NCI-H128 (cell line): ENCODE results near the gene DUS1L.

Source experiments
- DNase-seq: peaks from one replicate; lab custom pipeline; 2025; ENCODE audit not compliant: unreplicated experiment; lab: John Stamatoyannopoulos, UW

DUS1L gene

DNA sequence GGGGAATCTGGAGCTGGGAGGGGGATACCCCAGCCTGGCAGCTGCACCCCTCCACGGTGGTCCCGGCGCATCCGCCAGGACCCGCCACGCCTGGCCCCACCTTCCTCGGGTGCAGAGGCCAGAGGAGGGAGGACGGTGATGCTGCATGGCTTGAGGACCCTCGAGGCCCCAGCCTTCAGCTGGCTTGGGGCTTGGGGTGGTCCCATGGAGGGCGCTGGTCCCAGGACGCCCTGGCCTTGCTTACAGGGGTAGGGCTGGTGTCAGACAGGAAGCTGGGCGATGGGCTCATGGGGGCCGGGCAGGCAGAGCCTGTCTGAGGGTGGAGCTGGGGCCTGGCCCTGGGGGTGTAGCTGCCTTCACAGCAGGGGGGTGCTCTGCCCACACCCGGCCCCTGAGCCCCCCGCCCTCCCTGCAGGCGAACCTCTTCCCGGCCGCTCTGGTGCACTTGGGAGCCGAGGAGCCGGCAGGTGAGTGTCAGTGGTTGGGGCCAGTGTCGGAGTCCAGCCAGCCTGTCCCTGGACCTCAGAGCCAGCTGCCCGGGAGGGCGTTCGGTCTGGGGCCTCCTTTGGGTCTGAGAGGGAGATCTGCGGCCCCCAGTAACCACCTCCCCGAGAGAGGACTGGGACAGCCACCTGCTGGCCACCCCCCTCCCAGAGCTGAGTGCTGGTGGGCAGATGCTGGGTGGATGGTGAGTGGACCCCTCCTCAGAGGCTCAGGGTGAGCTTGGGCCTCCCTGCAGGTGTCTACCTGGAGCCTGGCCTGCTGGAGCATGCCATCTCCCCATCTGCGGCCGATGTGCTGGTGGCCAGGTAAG is 49.3 kb downstream of the DUS1L start:
- DNase-seq, result no peak

DNA sequence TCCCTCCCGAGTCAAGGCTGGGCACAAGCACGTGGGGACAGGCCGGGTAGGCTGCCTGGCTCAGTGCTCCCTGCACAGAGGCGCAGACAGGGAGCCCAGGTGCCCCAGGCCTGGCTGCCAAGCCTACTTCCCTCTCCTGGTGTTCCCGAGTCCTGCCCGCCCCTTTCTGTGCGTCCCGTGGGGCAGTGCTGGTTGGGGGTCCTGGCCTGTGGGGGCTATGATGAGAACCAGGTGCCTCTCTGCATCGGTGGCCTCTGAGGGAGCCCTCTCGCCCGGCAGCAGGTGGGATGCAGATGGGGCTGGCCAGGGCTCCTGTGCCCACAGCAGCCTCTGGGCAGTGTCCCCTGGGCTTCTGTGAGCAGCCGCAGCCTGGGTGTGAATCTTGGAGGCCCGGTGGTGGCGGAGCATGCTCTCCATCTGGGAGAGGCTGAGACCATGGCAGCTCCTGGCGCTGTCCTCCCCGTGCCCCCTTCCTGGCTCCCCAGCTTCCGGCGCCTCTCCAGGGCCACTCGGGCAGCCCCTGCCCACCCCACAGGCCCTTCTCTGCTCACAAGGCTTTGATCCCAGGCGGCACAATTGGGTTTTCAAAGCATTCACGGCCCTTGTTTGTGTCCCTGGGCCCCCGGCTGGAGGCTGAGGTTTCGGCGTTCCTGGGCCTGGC is 50.2 kb downstream of the DUS1L start:
- DNase-seq, result no peak

DNA sequence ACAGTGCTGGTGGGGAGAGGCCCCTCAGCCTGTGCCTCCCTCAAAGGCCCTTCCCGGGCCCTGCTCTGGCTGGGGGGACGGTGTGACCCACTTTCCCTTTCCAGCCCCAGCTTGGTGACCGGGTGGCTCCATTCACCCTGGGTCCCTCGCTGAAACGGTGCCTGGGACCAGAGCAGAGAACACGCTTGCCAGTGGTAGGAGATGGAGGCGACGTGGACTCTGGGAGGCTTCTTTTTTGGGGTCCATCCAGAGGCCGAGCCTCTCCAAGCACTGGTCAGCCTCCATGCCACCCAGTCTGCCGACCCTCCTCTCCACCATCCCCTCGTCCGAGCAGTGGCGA is 50.7 kb downstream of the DUS1L start:
- no peak for DNase-seq

DNA sequence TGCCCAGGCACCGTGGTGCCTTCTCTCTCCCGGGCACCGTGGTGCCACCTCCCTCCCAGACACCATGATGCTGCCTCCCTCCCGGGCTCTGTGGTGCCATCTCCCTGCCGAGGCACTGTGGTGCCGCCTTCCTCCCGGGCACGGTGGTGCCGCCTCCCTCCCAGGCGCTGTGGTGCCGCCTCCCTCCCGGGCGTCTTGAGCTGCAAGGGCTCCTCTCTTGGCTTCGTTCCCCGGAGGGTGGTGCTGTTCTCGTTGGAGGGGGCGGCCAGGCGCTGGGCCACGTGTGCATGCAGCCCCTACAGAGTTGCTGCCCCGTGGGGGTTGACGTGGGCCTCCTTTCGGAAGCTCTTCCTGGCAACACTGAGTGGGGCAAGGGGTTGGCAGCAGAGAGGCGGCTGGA is 51.2 kb downstream of the DUS1L start:
- DNase-seq, result no peak

DNA sequence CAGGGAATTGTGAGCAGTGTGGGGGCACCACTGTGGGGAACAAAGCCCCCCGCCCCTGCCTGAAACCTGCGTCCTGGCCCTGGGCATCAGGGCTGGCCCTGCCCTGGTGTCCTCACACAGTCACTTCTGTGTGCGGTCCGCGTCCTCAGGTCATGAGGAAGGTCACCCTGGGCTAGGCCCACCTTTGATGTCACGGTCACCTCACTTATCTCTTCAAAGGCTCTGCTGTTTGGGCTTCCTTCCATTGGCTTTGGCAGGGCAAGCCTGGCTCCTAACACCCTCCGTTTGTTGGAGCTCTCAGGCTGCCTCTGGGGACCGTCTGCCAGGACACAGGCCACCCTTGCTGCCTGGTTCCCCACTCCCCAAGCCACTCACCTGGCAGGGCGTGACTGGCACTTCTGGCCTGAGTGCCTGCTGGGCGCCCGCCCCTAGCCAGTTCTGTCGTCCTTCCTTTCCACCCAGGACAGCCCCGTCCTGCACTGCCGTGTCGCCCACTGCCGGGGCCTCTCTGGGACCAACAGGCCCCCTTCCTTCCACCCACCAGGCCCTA is 51.8 kb downstream of the DUS1L start:
- DNase-seq, result no peak

DNA sequence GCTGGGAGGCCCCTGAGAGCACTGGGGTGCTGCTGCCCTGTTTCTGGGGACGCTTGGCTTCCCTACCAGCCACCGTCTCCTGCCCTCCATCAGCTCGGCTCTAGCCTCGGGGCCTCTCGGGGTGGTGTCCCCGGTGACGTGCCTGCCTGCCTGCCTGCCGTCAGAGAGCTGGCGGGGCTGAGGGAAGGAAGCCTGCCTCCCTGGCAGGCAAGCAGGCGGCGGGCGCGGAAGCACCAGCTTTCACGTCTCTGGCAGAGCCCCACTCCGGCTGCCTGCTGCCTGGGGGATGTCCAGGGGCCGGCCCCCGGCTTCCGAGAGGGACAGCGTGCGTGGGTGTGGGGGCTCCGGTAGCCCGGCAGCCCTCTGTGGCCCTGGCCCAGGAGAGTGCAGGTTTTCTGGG is 52.3 kb downstream of the DUS1L start:
- DNase-seq, result no peak

DNA sequence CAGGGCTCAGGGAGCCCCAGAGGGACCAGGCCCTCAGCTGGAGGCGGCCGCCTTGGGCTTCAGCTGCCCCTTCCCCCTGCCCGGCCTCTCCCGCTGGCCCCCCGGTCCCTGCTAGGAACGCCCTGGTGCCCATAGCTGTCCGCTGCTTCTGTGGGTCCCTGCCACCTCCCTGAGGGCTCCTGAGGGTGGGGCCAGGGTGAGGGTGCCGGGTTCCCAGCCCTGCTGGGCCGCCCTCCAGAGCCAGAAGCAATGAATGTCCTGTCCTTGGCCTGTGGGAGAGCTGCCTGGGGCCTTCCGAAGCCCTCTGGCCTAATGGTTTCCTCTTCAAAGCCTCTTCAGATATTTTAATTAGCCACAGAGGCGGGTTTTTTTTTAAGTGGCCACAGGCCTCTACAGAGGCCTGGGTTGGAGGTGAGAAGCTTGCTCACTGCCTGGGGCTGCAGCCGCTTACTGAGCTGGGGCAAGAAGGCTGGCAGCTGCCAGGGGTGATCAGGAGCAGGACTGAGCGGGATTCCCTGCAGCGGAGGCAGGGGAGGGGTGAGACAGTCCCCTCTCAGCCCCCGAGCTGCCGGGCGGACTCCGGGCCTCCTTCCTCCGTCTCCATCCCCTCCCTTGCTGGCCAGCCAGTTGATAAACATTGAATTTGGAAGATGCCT is 52.8 kb downstream of the DUS1L start:
- DNase-seq, result no peak

DNA sequence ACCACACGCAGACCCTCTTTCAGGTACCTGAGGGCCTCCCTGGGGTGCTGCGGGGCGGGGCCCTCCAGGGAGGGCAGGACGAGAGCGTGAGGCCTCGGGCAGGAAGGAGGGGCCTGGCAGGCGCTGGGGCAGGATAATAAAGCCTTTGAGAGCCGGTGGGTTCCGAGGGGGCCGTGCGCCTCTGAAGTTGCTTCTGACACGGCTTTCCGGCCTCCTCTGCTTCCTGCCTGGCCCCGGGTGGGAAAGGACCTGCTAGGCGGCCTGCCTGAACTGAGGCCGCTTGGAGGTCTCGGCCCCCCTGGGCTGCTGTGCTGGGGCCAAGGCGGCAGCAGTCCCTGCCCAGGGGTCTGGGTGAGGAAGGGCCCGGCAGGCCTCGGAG is 53.4 kb downstream of the DUS1L start:
- no peak for DNase-seq

DNA sequence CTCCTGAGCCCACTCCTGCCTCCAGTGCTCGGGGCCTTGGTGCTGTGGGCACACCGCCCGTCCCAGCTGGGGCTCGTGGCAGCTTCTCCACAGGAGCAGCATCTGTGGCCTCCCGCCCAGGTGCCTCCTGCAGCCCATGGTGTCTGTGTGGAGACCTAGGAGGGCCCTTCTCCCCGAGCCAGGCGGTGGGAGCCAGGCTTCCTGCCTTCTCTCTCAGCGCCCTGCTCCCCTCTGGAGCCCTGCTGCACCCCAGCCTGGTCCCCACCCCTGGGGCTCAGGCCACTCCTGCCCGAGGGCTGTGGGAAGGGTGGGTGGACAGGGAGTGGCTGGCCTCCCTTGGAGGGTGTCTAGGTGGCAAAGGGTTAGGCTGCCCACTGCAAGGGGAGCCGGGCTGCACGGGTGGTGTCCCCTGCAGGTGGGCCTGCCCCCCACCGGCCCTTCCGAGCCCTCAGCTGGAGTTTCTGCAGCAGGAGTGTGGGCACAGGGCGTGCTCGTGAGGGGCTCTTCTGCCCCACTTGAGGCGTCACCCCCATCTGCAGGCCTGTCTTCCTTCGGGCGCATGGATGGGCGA is 53.9 kb downstream of the DUS1L start:
- DNase-seq, result no peak

DNA sequence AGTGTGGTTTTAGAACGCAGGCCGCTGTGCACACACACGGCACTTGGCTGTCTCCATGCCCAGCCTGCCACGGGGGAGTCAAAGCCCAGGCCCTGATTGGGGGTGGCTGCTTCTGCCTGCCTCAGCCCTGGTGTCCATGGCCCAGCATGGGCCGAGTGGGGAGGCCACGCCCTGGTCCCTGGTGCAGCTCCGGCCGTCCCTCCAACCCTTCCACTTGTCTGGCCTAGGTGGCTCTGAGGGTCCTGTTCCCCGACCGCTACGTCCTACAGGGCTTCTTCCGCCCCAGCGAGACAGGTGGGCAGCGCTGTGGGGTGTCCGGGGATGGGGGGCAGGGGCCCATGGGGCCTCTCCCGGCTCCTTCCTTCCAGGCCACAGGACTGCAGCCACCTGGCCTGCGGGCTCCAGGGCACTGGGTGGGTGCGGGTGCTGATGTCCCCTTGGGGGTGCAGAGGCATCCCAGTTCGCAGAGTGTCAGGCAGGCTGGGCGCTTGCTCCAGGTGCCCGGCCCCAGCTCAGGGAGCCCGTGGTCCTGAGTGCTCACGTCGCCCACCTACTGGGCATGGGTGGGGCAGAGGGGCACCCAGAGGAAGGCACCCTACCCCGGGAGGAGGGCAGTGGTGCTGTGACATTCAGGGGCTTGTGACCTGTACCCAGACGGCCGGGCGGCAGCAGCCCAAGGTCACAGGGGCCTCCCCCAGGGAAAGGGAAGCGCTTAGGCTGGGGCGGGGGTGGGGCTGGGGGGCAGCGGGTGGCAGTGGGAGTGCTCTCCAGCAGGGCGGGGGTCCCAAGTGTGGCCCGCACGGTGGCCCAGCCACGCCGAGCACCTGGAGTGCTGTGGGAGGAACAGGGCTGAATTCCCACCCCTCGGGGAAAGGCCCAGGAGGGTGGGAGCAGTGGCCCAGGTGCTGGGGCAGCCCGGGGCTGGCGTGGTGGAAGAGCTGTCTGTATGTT is 54.8 kb downstream of the DUS1L start:
- DNase-seq, result no peak

DNA sequence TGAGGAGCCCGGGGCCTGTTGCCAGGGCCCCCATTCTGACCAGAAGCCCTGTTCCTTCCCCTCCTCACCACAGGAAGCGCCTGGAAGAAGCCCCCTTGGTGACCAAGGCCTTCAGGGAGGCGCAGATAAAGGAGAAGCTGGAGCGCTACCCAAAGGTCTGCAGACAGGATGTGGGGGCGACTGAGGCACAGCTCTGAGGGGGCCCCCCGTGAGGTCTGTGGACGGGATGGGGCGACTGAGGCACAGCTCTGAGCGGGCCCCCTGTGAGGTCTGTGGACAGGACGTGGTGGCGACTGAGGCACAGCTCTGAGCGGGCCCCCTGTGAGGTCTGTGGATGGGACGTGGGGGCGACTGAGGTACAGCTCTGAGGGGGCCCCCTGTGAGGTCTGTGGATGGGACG is 56.2 kb downstream of the DUS1L start:
- DNase-seq, result no peak

DNA sequence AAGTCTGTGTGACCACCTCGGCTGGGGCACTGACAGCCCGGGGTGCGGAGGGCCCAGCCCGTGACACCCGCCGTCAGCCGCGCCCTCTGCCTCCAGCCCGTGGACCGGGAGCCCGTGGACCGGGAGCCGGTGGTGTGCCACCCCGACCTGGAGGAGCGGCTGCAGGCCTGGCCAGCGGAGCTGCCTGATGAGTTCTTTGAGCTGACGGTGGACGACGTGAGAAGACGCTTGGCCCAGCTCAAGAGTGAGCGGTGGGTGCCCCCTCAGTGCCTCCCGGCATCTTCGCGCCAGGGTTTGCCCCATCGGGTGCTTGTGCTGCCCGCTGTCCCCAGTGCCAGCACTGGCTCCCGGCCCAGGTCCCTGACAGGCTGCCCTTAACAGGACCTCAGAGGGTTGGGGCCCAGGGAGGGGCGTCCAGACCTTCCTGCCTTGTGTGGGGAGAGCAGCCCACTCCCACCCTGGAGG is 56.6 kb downstream of the DUS1L start:
- no peak for DNase-seq

DNA sequence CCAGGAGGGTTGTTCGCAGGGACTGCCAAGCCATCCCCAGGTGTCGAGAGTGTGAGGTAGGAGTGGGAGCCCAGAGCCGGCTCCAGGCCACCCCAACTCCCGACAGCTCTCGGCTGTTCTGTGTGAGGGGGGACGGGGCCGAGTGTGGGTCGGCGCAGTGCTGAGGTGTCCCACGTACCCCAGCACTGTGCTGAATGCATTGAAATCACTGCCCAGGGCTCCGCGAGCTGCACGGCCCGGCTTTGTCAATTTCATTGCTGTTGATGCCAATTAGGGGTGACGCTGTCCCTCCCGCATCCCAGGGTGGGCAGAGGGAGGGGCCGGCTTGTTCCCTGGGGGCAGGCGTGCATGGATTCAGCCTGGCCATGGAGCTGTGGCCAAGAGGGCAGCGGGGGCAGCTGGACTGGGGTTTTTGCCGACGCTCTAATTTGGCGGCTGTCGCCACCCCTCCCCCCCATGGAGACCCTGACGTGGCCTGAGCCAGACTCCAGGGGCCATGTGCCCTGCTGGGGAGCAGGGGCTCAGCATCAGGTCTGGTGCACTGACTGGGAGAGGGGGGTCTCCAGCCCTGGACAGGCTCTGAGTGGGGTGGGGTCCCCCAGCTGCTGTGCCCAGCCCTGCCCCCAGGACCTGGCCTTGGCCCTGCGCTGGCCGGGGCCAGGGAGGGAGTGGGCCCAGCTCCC is 57.2 kb downstream of the DUS1L start:
- DNase-seq, result no peak
